ENCODE results near the gene TADA3.
A peak's percentile ranks its signal among the peaks of the same experiment; 100 is the strongest.

The TADA3 gene

GRCh38 chr3:9754678-9755077 lies 37.6 kb downstream of the TADA3 start:
- DNase-seq: no peak

GRCh38 chr3:9750556-9751411 lies 41.5 kb downstream of the TADA3 start:
- DNase-seq: no peak

- peak; percentile 97 for DNase-seq
Observed at GRCh38 chr3:9749645-9750555, 42.4 kb downstream of the TADA3 start, which contains the start of gene OGG1. TSS of gene OGG1 (plus strand) at chr3:9749952. CDS start at chr3:9750287, 335 bp downstream.

GRCh38 chr3:9749296-9749644 lies 43.0 kb downstream of the TADA3 start:
- DNase-seq: no peak

- no peak for DNase-seq
Observed at GRCh38 chr3:9748031-9748430, 44.2 kb downstream of the TADA3 start.

- no peak for DNase-seq
Observed at GRCh38 chr3:9747267-9747666, 45.0 kb downstream of the TADA3 start.

- no peak for DNase-seq
Observed at GRCh38 chr3:9746330-9746729, 45.9 kb downstream of the TADA3 start.

- no peak for DNase-seq
Observed at GRCh38 chr3:9745521-9745920, 46.8 kb downstream of the TADA3 start.

GRCh38 chr3:9744162-9744561 lies 48.1 kb downstream of the TADA3 start:
- DNase-seq: no peak

GRCh38 chr3:9743548-9743947 lies 48.7 kb downstream of the TADA3 start:
- DNase-seq: no peak

- DNase-seq: no peak
Observed at GRCh38 chr3:9742560-9742959, 49.7 kb downstream of the TADA3 start.

GRCh38 chr3:9739181-9739580 lies 53.1 kb downstream of the TADA3 start:
- no peak for DNase-seq

- no peak for DNase-seq
Observed at GRCh38 chr3:9736831-9737230, 55.4 kb downstream of the TADA3 start.

GRCh38 chr3:9732740-9733115 lies 59.5 kb downstream of the TADA3 start:
- no peak for DNase-seq

- DNase-seq: peak; percentile 16
Observed at GRCh38 chr3:9732080-9732739, 60.1 kb downstream of the TADA3 start.

GRCh38 chr3:9731206-9732079 lies 60.8 kb downstream of the TADA3 start, which contains the start of gene BRPF1:
TSS of gene BRPF1 (plus strand) at chr3:9731735. CDS start at chr3:9734141, 2,406 bp downstream.
- peak; percentile 97 for DNase-seq

GRCh38 chr3:9730657-9731205 lies 61.5 kb downstream of the TADA3 start:
- peak; percentile 82 for DNase-seq

Measured in NCI-H69 (cell line).